ENCODE results near the gene RINL.

Gene RINL

GRCh38 chr19:38877781-38878574 lies at the start of gene RINL:
Gene RINL, minus strand, starts transcription at chr19:38878275. Its CDS starts 1,533 bp downstream, at chr19:38876742.
- DNase-seq = peak; percentile 73

GRCh38 chr19:38924388-38924787 lies 46.3 kb upstream of the RINL start:
- no peak for ATAC-seq
- no peak for DNase-seq

More at GRCh38 chr19:38877781-38878574, at the start of gene RINL:
- ATAC-seq = peak; percentile 87

- DNase-seq = no peak
- no peak for ATAC-seq
These were observed 44.4 kb upstream of the RINL start for GRCh38 chr19:38922482-38922881.

- DNase-seq (no peak), ATAC-seq (no peak)
These were observed 43.6 kb upstream of the RINL start for GRCh38 chr19:38921420-38922274.

- DNase-seq = no peak
- no peak for ATAC-seq
These were observed 42.7 kb upstream of the RINL start for GRCh38 chr19:38920602-38921419.

GRCh38 chr19:38919837-38920601 lies 41.9 kb upstream of the RINL start:
- ATAC-seq (no peak), DNase-seq (no peak)

- ATAC-seq (no peak), DNase-seq (no peak)
These were observed 40.5 kb upstream of the RINL start for GRCh38 chr19:38918526-38918925.

- ATAC-seq = no peak
These were observed 39.9 kb upstream of the RINL start for GRCh38 chr19:38917921-38918491.

GRCh38 chr19:38917516-38917915 lies 39.4 kb upstream of the RINL start:
- no peak for ATAC-seq
- no peak for DNase-seq

More at GRCh38 chr19:38917921-38918491, 39.9 kb upstream of the RINL start:
- no peak for DNase-seq

- DNase-seq (no peak), ATAC-seq (no peak)
These were observed 37.5 kb upstream of the RINL start for GRCh38 chr19:38915329-38916321.

GRCh38 chr19:38913958-38914357 lies 35.9 kb upstream of the RINL start:
- ATAC-seq (no peak), DNase-seq (no peak)

GRCh38 chr19:38912600-38913514 lies 34.8 kb upstream of the RINL start:
- ATAC-seq (no peak), DNase-seq (no peak)

GRCh38 chr19:38911388-38912001 lies 33.4 kb upstream of the RINL start:
- no peak for DNase-seq

GRCh38 chr19:38910488-38910887 lies 32.4 kb upstream of the RINL start:
- DNase-seq (no peak), ATAC-seq (no peak)

More at GRCh38 chr19:38911388-38912001, 33.4 kb upstream of the RINL start:
- no peak for ATAC-seq

GRCh38 chr19:38908911-38909310 lies 30.8 kb upstream of the RINL start:
- ATAC-seq (no peak), DNase-seq (no peak)

GRCh38 chr19:38907670-38908069 lies 29.6 kb upstream of the RINL start:
- ATAC-seq (no peak), DNase-seq (no peak)

GRCh38 chr19:38907227-38907626 lies 29.2 kb upstream of the RINL start:
- DNase-seq (no peak), ATAC-seq (no peak)

GRCh38 chr19:38905620-38906019 lies 27.5 kb upstream of the RINL start:
- ATAC-seq (peak; percentile 20), DNase-seq (no peak)
